Loucy (cell line): ENCODE data around the gene CRACDL.

Experiments used
- CTCF ChIP-seq: fragments of 200-600 bp; sonication (generic); conservative IDR thresholded peaks from 2 replicates; pipeline ENCODE4 v1.5.1; 2014; ENCODE audit warnings: mild to moderate bottlenecking, antibody characterized with exemption, low read length
- EZH2phosphoT487 ChIP-seq: fragments of 200-600 bp; IDR thresholded peaks from 2 replicates; pipeline ENCODE4 v1.6.1; 2018; ENCODE audit warnings: antibody characterized with exemption, mild to moderate bottlenecking, moderate library complexity, borderline replicate concordance

- no peak for TF ChIP-seq CTCF
- TF ChIP-seq EZH2phosphoT487 = no peak
Observed at GRCh38 chr2:98861601-98862000, 74.4 kb downstream of the CRACDL start.
